Neural progenitor cell (in vitro differentiated cells): Measurements from ENCODE around the gene NFIA. TPM values are rescaled to one million over a fixed set of nuclear protein-coding genes. Genes with fewer than 3 reads are reported as not detected.

Source experiments
- DNase-seq: peaks from one replicate; pipeline ENCODE4 v3.0.0-alpha.2; 2016; ENCODE audit warnings: low spot score
- H2AFZ ChIP-seq: fragments of 200-600 bp; sonication (generic); replicated peaks from 2 replicates; pipeline ENCODE4 v1.6.1; 2016; ENCODE audit warnings: antibody characterized with exemption
- H3F3A ChIP-seq: fragments of 200-600 bp; sonication (generic); 2 replicates; pipeline ENCODE4 v1.6.1; 2016; ENCODE audit warnings: antibody characterized with exemption, low read depth
- H3K27ac ChIP-seq: fragments of 200-600 bp; sonication (generic); 2 replicates; pipeline ENCODE4 v1.5.1; 2016; ENCODE audit warnings: mild to moderate bottlenecking
- H3K27me3 ChIP-seq: fragments of 200-600 bp; sonication (generic); 2 replicates; pipeline ENCODE4 v1.6.1; 2016; ENCODE audit warnings: mild to moderate bottlenecking, moderate library complexity
- H3K36me3 ChIP-seq: fragments of 200-600 bp; sonication (generic); 2 replicates; pipeline ENCODE4 v1.5.1; 2016
- H3K4me1 ChIP-seq: fragments of 200-600 bp; sonication (generic); 2 replicates; pipeline ENCODE4 v1.6.1; 2016; ENCODE audit warnings: mixed run types
- H3K4me2 ChIP-seq: fragments of 200-600 bp; sonication (generic); 2 replicates; pipeline ENCODE4 v1.6.1; 2016
- H3K4me3 ChIP-seq: fragments of 200-600 bp; sonication (generic); 2 replicates; pipeline ENCODE4 v1.5.1; 2016
- H3K79me2 ChIP-seq: fragments of 200-600 bp; sonication (generic); 2 replicates; pipeline ENCODE4 v1.6.1; 2016; ENCODE audit warnings: low read depth
- H3K9ac ChIP-seq: fragments of 200-600 bp; sonication (generic); 2 replicates; pipeline ENCODE4 v1.6.1; 2016
- H3K9me3 ChIP-seq: fragments of 200-600 bp; sonication (generic); 2 replicates; pipeline ENCODE4 v1.5.1; 2016; ENCODE audit warnings: low read depth
- H4K20me1 ChIP-seq: fragments of 200-600 bp; sonication (generic); 2 replicates; pipeline ENCODE4 v1.6.1; 2016; ENCODE audit warnings: low read depth
- H3K27ac Mint-ChIP-seq: 3 replicates; pipeline ENCODE4 v1.8.0; 2021; ENCODE audit warnings: mixed read lengths
- H3K27me3 Mint-ChIP-seq: 2 replicates; pipeline ENCODE4 v1.8.0; 2022; ENCODE audit warnings: low read depth, mild to moderate bottlenecking, inconsistent platforms, moderate library complexity, mixed read lengths; ENCODE audit not compliant: insufficient read depth
- H3K36me3 Mint-ChIP-seq: 3 replicates; pipeline ENCODE4 v1.8.0; 2021; ENCODE audit warnings: mixed read lengths
- H3K4me1 Mint-ChIP-seq: 3 replicates; pipeline ENCODE4 v1.8.0; 2021; ENCODE audit warnings: mixed read lengths
- H3K4me3 Mint-ChIP-seq: 3 replicates; pipeline ENCODE4 v1.8.0; 2021; ENCODE audit warnings: mild to moderate bottlenecking, moderate library complexity, mixed read lengths
- H3K9me3 Mint-ChIP-seq: 3 replicates; pipeline ENCODE4 v1.8.0; 2020; ENCODE audit warnings: mixed read lengths
- EZH2 ChIP-seq: fragments of 200-600 bp; sonication (generic); IDR thresholded peaks from 2 replicates; pipeline ENCODE4 v1.6.1; 2017; ENCODE audit warnings: antibody characterized with exemption, mild to moderate bottlenecking, moderate library complexity
- EZH2phosphoT487 ChIP-seq: fragments of 200-600 bp; sonication (generic); IDR thresholded peaks from 2 replicates; pipeline ENCODE4 v1.6.1; 2017; ENCODE audit warnings: antibody characterized with exemption
- total RNA-seq: library from RNA; depleted of rRNA; stranded (reverse); fragments of >200 nt; gene quantifications from 2 replicates; pipeline ENCODE4 v1.2.3, GENCODE V29; 2015; ENCODE audit warnings: low replicate concordance
- TF ChIP-seq, protein P1 (sequence below): fragments of 200-600 bp; sonication (generic); IDR thresholded peaks from 2 replicates; pipeline ENCODE4 v1.5.1; 2017; ENCODE audit warnings: antibody characterized with exemption, mild to moderate bottlenecking

Gene NFIA
- total RNA-seq, 1 donor from 2014 or later, result 5.3 TPM

DNA sequence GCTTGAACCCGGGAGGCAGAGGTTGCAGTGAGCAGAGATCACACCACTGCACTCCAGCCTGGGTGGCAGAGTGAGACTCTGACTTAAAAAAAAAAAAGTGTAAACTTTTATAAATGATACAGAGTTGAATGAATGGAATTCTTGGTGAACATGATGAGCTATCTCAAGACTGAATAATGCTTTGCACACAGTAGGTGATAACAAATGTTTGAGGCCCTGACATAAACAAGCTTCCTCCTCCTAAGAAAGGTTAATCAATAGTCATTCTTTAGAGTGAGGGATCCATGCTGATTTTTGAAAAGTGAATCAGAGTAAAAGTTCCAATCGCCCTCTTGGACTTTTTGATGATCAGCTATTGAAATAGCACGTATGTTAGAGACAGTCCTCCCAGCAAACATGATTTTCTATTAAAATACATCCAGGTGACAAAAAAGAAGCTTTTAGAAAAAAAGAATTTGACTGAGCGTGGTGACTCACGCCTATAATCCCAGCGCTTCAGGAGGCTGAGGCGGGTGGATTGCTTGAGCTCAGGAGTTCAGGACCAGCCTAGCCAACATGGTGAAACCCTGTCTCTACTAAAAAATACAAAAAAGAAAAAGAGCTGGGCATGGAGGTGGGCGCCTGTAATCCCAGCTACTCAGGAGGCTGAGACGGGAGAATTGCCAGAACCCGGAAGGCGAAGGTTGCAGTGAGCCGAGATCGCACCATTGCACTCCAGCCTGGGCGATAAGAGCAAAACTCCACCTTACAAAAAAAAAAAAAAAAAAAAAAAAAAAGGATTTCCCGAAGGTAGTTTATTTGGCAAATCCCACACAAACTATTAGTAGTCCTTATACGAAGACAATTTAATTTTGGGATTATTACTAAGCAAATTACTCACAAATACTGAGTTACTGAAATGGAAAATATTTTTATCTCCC, 181.8 kb downstream of the NFIA start:
- Histone ChIP-seq H3K9ac (no peak overlapping the region), H4K20me1 (no peaks in the 10 kb centered on the region), H2AFZ (no peak overlapping the region), H3K4me2 (no peak overlapping the region), H3F3A (peaks cover 8% of the 10 kb centered on the region), H3K36me3 (no peaks in the 10 kb centered on the region), H3K27me3 (no peaks in the 10 kb centered on the region), H3K4me3 (no peak overlapping the region), H3K79me2 (no peaks in the 10 kb centered on the region), H3K4me1 (peaks cover 19% of the 10 kb centered on the region), H3K27ac (no peak overlapping the region), H3K9me3 (no peaks in the 10 kb centered on the region)
- Mint-ChIP-seq H3K4me1 (peaks cover 13% of the 10 kb centered on the region), H3K36me3 (no peaks in the 10 kb centered on the region), H3K27me3 (peaks cover 4% of the 10 kb centered on the region), H3K4me3 (no peak overlapping the region), H3K9me3 (no peaks in the 10 kb centered on the region), H3K27ac (no peak overlapping the region)
- DNase-seq, result no peak
- TF ChIP-seq, protein P1, sequence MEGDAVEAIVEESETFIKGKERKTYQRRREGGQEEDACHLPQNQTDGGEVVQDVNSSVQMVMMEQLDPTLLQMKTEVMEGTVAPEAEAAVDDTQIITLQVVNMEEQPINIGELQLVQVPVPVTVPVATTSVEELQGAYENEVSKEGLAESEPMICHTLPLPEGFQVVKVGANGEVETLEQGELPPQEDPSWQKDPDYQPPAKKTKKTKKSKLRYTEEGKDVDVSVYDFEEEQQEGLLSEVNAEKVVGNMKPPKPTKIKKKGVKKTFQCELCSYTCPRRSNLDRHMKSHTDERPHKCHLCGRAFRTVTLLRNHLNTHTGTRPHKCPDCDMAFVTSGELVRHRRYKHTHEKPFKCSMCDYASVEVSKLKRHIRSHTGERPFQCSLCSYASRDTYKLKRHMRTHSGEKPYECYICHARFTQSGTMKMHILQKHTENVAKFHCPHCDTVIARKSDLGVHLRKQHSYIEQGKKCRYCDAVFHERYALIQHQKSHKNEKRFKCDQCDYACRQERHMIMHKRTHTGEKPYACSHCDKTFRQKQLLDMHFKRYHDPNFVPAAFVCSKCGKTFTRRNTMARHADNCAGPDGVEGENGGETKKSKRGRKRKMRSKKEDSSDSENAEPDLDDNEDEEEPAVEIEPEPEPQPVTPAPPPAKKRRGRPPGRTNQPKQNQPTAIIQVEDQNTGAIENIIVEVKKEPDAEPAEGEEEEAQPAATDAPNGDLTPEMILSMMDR, result no peak
- TF ChIP-seq EZH2phosphoT487, result no peak
- TF ChIP-seq EZH2, result no peak

GRCh38 chr1:61264825-61265242, 182.5 kb downstream of the NFIA start:
- no peaks in the 10 kb centered on the region for H3K36me3 ChIP-seq
- no peak for DNase-seq
- H2AFZ ChIP-seq, result no peak overlapping the region
- Mint-ChIP-seq H3K27me3 (peaks cover 2% of the 10 kb centered on the region), H3K4me3 (no peak overlapping the region), H3K4me1 (peaks cover 20% of the 10 kb centered on the region), H3K27ac (no peak overlapping the region), H3K36me3 (no peaks in the 10 kb centered on the region), H3K9me3 (no peaks in the 10 kb centered on the region)
- no peak overlapping the region for H3K9ac ChIP-seq
- no peaks in the 10 kb centered on the region for H3K27me3 ChIP-seq
- H3K27ac ChIP-seq, result no peak overlapping the region
- no peaks in the 10 kb centered on the region for H3K79me2 ChIP-seq
- peaks cover 3% of the 10 kb centered on the region for H3F3A ChIP-seq
- no peaks in the 10 kb centered on the region for H3K9me3 ChIP-seq
- peaks cover 20% of the 10 kb centered on the region for H3K4me1 ChIP-seq
- no peak overlapping the region for H3K4me2 ChIP-seq
- no peak overlapping the region for H3K4me3 ChIP-seq
- TF ChIP-seq, protein P1, result no peak
- TF ChIP-seq EZH2phosphoT487 (no peak), EZH2 (no peak)
- no peaks in the 10 kb centered on the region for H4K20me1 ChIP-seq

DNA sequence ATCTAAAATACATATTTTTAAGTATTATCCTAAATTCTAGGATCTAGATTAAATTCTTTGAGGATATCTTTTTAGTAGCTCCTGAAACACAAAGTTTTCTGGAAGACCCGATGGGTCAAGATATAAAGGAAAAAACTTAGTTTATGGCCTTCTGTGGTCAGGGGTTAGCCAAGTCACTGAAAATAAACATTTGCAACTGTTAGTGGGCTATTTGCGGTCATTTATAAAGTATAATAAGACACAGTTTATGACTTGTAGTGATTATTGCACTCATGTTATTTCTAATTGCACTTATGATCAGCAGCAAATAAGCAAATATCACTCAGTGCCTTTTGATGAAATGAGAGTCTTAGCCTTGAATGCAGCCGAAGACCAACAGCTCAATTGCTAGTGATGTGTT, 183.3 kb downstream of the NFIA start:
- no peak overlapping the region for H3K4me3 Mint-ChIP-seq
- DNase-seq, result no peak

More for the DNA sequence above, 183.3 kb downstream of the NFIA start:
- H3F3A ChIP-seq, result no peaks in the 10 kb centered on the region
- no peak overlapping the region for H3K9ac ChIP-seq
- Mint-ChIP-seq H3K36me3 (no peaks in the 10 kb centered on the region), H3K4me1 (peaks cover 24% of the 10 kb centered on the region), H3K27ac (no peak overlapping the region), H3K9me3 (no peaks in the 10 kb centered on the region), H3K27me3 (peaks cover 2% of the 10 kb centered on the region)
- H3K27ac ChIP-seq, result no peak overlapping the region
- no peaks in the 10 kb centered on the region for H3K36me3 ChIP-seq
- H4K20me1 ChIP-seq, result no peaks in the 10 kb centered on the region
- peaks cover 25% of the 10 kb centered on the region for H3K4me1 ChIP-seq
- H3K4me2 ChIP-seq, result no peak overlapping the region
- H2AFZ ChIP-seq, result no peak overlapping the region
- TF ChIP-seq, protein P1, result no peak
- TF ChIP-seq EZH2phosphoT487 (no peak), EZH2 (no peak)
- no peaks in the 10 kb centered on the region for H3K27me3 ChIP-seq
- no peaks in the 10 kb centered on the region for H3K79me2 ChIP-seq
- H3K9me3 ChIP-seq, result no peaks in the 10 kb centered on the region
- H3K4me3 ChIP-seq, result no peak overlapping the region
